ENCODE data around the gene LDB3.

DNA sequence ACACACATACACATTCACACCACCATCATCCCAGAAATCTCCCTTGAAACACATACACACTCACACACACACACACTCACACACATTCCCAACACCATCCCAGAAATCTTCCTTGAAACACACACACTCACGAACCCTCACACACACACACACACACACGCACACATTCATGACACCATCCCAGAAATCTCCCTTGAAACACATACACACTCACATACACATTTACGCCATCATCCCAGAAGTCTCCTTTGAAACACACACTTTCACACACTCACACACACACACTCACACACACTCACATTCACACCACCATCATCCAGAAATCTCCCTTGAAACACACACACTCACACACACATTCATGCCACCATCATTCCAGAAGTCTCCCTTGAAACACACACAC, 14.3 kb upstream of the LDB3 start:
- no peak for TF ChIP-seq SIN3B (IDR thresholded peaks at IDR 0.05; ENCODE audit: low read depth)
- TF ChIP-seq SRSF7 (optimal IDR thresholded peaks at IDR 0.05; ENCODE audit: low read depth, low read length): no peak
- no peak for TF ChIP-seq SRSF3 (IDR thresholded peaks at IDR 0.05; ENCODE audit: insufficient read depth, low read length)
- TF ChIP-seq NFATC3 (IDR thresholded peaks at IDR 0.05): no peak
- no peak for TF ChIP-seq ZNF707 (CRISPR knock-in tag; conservative IDR thresholded peaks at IDR 0.05)
- TF ChIP-seq CCNT2 (IDR thresholded peaks at IDR 0.05; ENCODE audit: borderline replicate concordance, extremely low read depth, insufficient read length, low read depth, low read length): no peak
- TF ChIP-seq, protein P1, sequence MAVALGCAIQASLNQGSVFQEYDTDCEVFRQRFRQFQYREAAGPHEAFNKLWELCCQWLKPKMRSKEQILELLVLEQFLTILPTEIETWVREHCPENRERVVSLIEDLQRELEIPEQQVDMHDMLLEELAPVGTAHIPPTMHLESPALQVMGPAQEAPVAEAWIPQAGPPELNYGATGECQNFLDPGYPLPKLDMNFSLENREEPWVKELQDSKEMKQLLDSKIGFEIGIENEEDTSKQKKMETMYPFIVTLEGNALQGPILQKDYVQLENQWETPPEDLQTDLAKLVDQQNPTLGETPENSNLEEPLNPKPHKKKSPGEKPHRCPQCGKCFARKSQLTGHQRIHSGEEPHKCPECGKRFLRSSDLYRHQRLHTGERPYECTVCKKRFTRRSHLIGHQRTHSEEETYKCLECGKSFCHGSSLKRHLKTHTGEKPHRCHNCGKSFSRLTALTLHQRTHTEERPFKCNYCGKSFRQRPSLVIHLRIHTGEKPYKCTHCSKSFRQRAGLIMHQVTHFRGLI (CRISPR knock-in tag; IDR thresholded peaks at IDR 0.05): no peak
- TF ChIP-seq, protein P2, sequence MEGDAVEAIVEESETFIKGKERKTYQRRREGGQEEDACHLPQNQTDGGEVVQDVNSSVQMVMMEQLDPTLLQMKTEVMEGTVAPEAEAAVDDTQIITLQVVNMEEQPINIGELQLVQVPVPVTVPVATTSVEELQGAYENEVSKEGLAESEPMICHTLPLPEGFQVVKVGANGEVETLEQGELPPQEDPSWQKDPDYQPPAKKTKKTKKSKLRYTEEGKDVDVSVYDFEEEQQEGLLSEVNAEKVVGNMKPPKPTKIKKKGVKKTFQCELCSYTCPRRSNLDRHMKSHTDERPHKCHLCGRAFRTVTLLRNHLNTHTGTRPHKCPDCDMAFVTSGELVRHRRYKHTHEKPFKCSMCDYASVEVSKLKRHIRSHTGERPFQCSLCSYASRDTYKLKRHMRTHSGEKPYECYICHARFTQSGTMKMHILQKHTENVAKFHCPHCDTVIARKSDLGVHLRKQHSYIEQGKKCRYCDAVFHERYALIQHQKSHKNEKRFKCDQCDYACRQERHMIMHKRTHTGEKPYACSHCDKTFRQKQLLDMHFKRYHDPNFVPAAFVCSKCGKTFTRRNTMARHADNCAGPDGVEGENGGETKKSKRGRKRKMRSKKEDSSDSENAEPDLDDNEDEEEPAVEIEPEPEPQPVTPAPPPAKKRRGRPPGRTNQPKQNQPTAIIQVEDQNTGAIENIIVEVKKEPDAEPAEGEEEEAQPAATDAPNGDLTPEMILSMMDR (IDR thresholded peaks at IDR 0.05 in 2 of 3, conservative IDR thresholded peaks at IDR 0.05 in 1 of 3; ENCODE audit: insufficient read depth in 2 of 3, low read depth in 1 of 3, low read length in 3 of 3): no peak
